GM19467 (cell line): Measurements from ENCODE around the gene RPRM.
A peak's percentile ranks its signal among the peaks of the same experiment; 100 is the strongest.
"Not testable (repeated sequence)": the region's sequence is repeated elsewhere in the genome, so short reads cannot be mapped to it uniquely, and the experiment has no call there.

ENCODE experiments used
- ATAC-seq: cut with Tn5 transposase; IDR thresholded peaks from one replicate; pipeline ENCODE4 v1.9.1; 2021; ENCODE audit warnings: mild to moderate bottlenecking, moderate library complexity; ENCODE audit not compliant: unreplicated experiment

The RPRM gene

GRCh38 chr2:153478289-153479261 is at the start of gene RPRM:
Gene RPRM, minus strand, starts transcription at chr2:153478762. Its CDS starts 197 bp downstream, at chr2:153478565.
- peak; percentile 96 for ATAC-seq

GRCh38 chr2:153519257-153519875 is 40.8 kb upstream of the RPRM start:
- ATAC-seq: no peak

GRCh38 chr2:153512331-153512730 is 33.8 kb upstream of the RPRM start:
- no peak for ATAC-seq

- no peak for ATAC-seq
Measured at GRCh38 chr2:153510996-153511395, 32.4 kb upstream of the RPRM start.

GRCh38 chr2:153509133-153509532 is 30.6 kb upstream of the RPRM start:
- ATAC-seq: no peak

- not testable (repeated sequence) for ATAC-seq
Measured at GRCh38 chr2:153506499-153506898, 27.9 kb upstream of the RPRM start.

- ATAC-seq: no peak
Measured at GRCh38 chr2:153499439-153499838, 20.9 kb upstream of the RPRM start.

GRCh38 chr2:153497938-153498629 is 19.5 kb upstream of the RPRM start:
- ATAC-seq: no peak

- no peak for ATAC-seq
Measured at GRCh38 chr2:153495725-153496124, 17.2 kb upstream of the RPRM start.

GRCh38 chr2:153488072-153488471 is 9.5 kb upstream of the RPRM start:
- ATAC-seq: no peak

- no peak for ATAC-seq
Measured at GRCh38 chr2:153487448-153487847, 8.9 kb upstream of the RPRM start.

- no peak for ATAC-seq
Measured at GRCh38 chr2:153479573-153479972, 1.0 kb upstream of the RPRM start.

GRCh38 chr2:153477636-153478288 is 800 bp downstream of the RPRM start:
- ATAC-seq: no peak

GRCh38 chr2:153476816-153477635 is 1.5 kb downstream of the RPRM start:
- ATAC-seq: no peak

- ATAC-seq: no peak
Measured at GRCh38 chr2:153476491-153476815, 2.1 kb downstream of the RPRM start.

GRCh38 chr2:153474876-153475435 is 3.6 kb downstream of the RPRM start:
- ATAC-seq: no peak

- ATAC-seq: no peak
Measured at GRCh38 chr2:153474407-153474806, 4.2 kb downstream of the RPRM start.

GRCh38 chr2:153470867-153471266 is 7.7 kb downstream of the RPRM start:
- ATAC-seq: no peak

GRCh38 chr2:153464395-153464794 is 14.2 kb downstream of the RPRM start:
- no peak for ATAC-seq

- ATAC-seq: no peak
Measured at GRCh38 chr2:153462338-153462859, 16.2 kb downstream of the RPRM start.
